Transverse colon (tissue), 4 donors: ENCODE data around the gene CAMTA1. TPM values are rescaled to one million over a fixed set of nuclear protein-coding genes. Genes with fewer than 3 reads are reported as not detected.

ENCODE experiments used
- DNase-seq: peaks from one replicate; pipeline ENCODE4 v3.0.0-alpha.2; 2019
- H3K27ac ChIP-seq, 4 donors: fragments of 200-600 bp; sonication (generic); 2 replicates each; pipeline ENCODE4 v1.5.1; 2016 to 2018; ENCODE audit warnings: inconsistent platforms in 4 of 4
- H3K27me3 ChIP-seq: fragments of 200-600 bp; sonication (generic); 2 replicates; pipeline ENCODE4 v1.5.1; 2017; ENCODE audit warnings: inconsistent platforms
- H3K36me3 ChIP-seq, 4 donors: fragments of 200-600 bp; sonication (generic); 2 replicates each; pipeline ENCODE4 v1.5.1; 2017 to 2019; ENCODE audit warnings: inconsistent platforms in 4 of 4
- H3K4me1 ChIP-seq, 4 donors: fragments of 200-600 bp; sonication (generic); 2 replicates each; pipeline ENCODE4 v1.5.1; 2017 to 2020; ENCODE audit warnings: inconsistent platforms in 4 of 4
- H3K4me3 ChIP-seq, 4 donors: fragments of 200-600 bp; sonication (generic); 1 replicate in 1 of 4; 2 replicates in 3 of 4; pipeline versions ENCODE4 v1.5.1 to v1.6.1; 2017 to 2019; ENCODE audit warnings: inconsistent platforms in 4 of 4
- H3K9me3 ChIP-seq, 2 donors: fragments of 200-600 bp; sonication (generic); 2 replicates each; pipeline ENCODE4 v1.5.1; 2017 to 2019; ENCODE audit warnings: inconsistent platforms in 2 of 2
- EP300 ChIP-seq: sonication (generic); formaldehyde crosslinking; IDR thresholded peaks from one replicate; pipeline ENCODE4 v1.6.1; 2017; ENCODE audit warnings: antibody characterized with exemption, low read depth
- POLR2A ChIP-seq: fragments of 450-650 bp; IDR thresholded peaks from one replicate; pipeline ENCODE4 v1.6.1; 2016; ENCODE audit warnings: antibody characterized with exemption, mild to moderate bottlenecking, moderate library complexity
- POLR2AphosphoS5 ChIP-seq, 3 donors: sonication (generic); formaldehyde crosslinking; IDR thresholded peaks; one replicate each; pipeline ENCODE4 v1.6.1; 2016; ENCODE audit warnings: antibody characterized with exemption in 3 of 3
- WGBS, 2 donors: methylation state at CpG; one replicate each; pipeline ENCODE4 v1.1.5; 2018; ENCODE audit warnings: low coverage in 1 of 2; 5-methylcytosine and 5-hydroxymethylcytosine counted together
- in situ Hi-C, 4 donors: fragments of 200-750 bp; cut with MboI; loops; one replicate each; pipeline versions ENCODE4 v1.15.0 to v1.15.1; 2017; ENCODE audit warnings: low sequenced_read_pairs in 3 of 4, low pct_ligation_motif_present in 1 of 4, low pct_unique_long_range_greater_than_20kb in 1 of 4
- intact Hi-C: fragments of 100-400 bp; cut with DNase I; formaldehyde crosslinking; loops from one replicate; pipeline ENCODE4 v1.15.1; 2023; ENCODE audit warnings: low total_unique reads
- total RNA-seq, 4 donors: library from RNA; depleted of rRNA; stranded (reverse); fragments of >200 nt; gene quantifications; one replicate each; pipeline ENCODE4 v1.1.0, GENCODE V29; 2016
- TF ChIP-seq, protein P1 (sequence below), 5 experiments: fragments of 200-600 bp in 3 of 5; fragments of 450-650 bp in 2 of 5; sonication (generic) in 3 of 5; IDR thresholded peaks; 1 replicate in 2 of 5; 2 replicates in 3 of 5; pipeline ENCODE4 v1.5.1; 2016 to 2017; ENCODE audit warnings: antibody characterized with exemption in 5 of 5, inconsistent platforms in 3 of 5, mild to moderate bottlenecking in 2 of 5, moderate library complexity in 1 of 5

The CAMTA1 gene
- total RNA-seq, 4 donors from 2014 or later: 93.8 to 268 (median 130) TPM

DNA sequence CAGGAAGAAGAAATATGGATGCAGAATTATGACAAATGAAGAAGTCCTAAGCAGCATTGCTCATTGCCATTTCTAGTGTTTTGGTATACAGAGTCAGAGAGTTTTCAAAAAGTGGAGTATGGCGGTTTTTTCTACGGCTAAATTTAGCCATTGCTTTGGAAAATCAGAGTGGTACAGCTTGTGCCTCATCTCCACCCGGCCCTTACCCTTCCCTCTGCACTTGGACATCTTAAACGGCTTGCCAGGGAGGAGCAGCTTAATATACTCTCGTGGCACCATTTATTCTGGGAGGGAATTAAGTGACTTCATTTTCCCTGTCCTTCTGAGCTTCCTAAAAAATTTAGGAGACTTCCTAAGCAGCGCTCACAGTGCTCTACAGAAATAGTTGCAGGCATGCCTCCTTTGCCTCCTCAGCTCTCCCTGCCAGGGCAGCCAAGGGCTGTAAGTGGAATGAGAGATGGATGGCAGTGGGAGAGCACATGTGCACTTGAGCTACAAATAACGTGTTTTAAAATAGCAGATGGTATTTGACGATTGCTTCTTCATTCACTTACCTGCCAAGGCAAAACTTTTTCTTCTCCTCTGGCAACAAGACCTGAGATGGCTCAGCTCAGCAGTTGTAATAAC, 934.3 kb downstream of the CAMTA1 start:
- DNase-seq: no peak
- Histone ChIP-seq H3K36me3 (no peaks in the 10 kb centered on the region), H3K27me3 (no peaks in the 10 kb centered on the region), H3K27ac (no peak overlapping the region), H3K9me3 (no peaks in the 10 kb centered on the region), H3K4me1 (no peaks in the 10 kb centered on the region), H3K4me3 (no peak overlapping the region)
- WGBS, 2 donors: 63 to 82% methylated on average over 1 to 8 of the region's 8 CpGs
- TF ChIP-seq, protein P1, sequence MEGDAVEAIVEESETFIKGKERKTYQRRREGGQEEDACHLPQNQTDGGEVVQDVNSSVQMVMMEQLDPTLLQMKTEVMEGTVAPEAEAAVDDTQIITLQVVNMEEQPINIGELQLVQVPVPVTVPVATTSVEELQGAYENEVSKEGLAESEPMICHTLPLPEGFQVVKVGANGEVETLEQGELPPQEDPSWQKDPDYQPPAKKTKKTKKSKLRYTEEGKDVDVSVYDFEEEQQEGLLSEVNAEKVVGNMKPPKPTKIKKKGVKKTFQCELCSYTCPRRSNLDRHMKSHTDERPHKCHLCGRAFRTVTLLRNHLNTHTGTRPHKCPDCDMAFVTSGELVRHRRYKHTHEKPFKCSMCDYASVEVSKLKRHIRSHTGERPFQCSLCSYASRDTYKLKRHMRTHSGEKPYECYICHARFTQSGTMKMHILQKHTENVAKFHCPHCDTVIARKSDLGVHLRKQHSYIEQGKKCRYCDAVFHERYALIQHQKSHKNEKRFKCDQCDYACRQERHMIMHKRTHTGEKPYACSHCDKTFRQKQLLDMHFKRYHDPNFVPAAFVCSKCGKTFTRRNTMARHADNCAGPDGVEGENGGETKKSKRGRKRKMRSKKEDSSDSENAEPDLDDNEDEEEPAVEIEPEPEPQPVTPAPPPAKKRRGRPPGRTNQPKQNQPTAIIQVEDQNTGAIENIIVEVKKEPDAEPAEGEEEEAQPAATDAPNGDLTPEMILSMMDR (IDR thresholded peaks at IDR 0.05): no peak
- no peak for TF ChIP-seq EP300
- in situ Hi-C loops (no loop called here), intact Hi-C loops (no loop called here)

DNA sequence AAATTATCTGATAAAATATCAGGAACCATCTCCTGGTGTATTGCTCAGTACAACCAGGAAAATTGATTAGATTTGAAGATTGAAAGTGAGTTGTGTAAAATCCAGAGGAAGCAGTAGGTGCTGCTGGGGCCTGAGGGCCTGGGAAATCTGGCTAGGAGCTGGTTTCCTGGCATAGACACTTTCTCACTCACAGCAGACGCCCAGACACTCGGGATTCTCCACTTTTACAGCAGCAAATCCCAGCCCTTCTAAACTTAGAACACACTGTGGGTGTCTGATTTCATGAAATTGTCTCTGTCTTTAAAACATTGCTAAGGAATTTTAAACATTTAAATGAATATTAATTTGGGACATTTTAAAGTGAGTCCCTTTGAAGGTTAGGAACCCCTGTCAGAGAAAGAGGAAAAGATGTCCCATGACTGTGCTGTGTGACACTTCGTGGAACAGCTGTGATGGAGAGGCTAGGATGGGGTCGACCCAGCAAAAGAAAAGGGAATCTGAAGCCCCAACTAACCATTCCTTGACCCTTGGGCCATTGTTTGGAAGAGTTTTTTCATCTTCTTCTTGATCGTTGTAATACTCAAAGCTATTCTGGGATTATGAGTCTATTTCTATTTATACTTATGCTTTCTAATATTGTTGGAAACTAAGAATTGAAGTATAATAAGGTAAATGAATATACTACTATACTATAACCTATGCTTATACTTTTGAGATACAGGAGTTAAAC, 936.9 kb downstream of the CAMTA1 start:
- WGBS, 2 donors: 58 to 69% methylated on average over 5 of the region's 5 CpGs
- no peaks in the 10 kb centered on the region for H3K4me1 ChIP-seq
- H3K27ac ChIP-seq: no peak overlapping the region
- no peaks in the 10 kb centered on the region for H3K9me3 ChIP-seq
- in situ Hi-C loops: no loop called here
- no peak for DNase-seq
- no peaks in the 10 kb centered on the region for H3K27me3 ChIP-seq
- intact Hi-C loops: no loop called here
- no peak for TF ChIP-seq POLR2A
- no peak for TF ChIP-seq EP300
- TF ChIP-seq, protein P1 (IDR thresholded peaks at IDR 0.05): no peak
- TF ChIP-seq POLR2AphosphoS5 (IDR thresholded peaks at IDR 0.05): no peak
- H3K4me3 ChIP-seq: no peak overlapping the region
- no peaks in the 10 kb centered on the region for H3K36me3 ChIP-seq

DNA sequence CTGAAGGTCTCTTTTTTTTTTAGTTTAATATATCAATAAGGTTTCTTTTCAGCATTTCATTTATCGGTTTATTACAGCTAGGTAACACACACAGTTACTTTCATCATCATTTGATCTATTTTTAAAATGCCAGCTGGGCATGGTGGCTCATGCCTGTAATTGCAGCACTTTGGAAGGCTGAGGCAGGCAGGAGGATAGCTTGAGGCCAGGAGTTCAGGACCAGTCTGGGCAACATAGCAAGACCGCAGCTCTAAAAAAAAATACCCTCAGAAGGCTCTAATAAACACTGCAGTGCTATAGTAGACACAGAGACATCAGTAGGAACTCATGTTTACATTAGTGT, 937.4 kb downstream of the CAMTA1 start:
- intact Hi-C loops: no loop called here
- 87 to 100% methylated on average over 2 of the region's 2 CpGs for WGBS, 2 donors
- no peaks in the 10 kb centered on the region for H3K36me3 ChIP-seq
- H3K27me3 ChIP-seq: no peaks in the 10 kb centered on the region
- no peaks in the 10 kb centered on the region for H3K4me1 ChIP-seq
- H3K4me3 ChIP-seq: no peak overlapping the region
- H3K9me3 ChIP-seq: no peaks in the 10 kb centered on the region
- DNase-seq: no peak
- in situ Hi-C loops: no loop called here
- H3K27ac ChIP-seq: no peak overlapping the region
- TF ChIP-seq EP300 (no peak), POLR2A (no peak), POLR2AphosphoS5 (IDR thresholded peaks at IDR 0.05) (no peak)
- TF ChIP-seq, protein P1 (IDR thresholded peaks at IDR 0.05): no peak

DNA sequence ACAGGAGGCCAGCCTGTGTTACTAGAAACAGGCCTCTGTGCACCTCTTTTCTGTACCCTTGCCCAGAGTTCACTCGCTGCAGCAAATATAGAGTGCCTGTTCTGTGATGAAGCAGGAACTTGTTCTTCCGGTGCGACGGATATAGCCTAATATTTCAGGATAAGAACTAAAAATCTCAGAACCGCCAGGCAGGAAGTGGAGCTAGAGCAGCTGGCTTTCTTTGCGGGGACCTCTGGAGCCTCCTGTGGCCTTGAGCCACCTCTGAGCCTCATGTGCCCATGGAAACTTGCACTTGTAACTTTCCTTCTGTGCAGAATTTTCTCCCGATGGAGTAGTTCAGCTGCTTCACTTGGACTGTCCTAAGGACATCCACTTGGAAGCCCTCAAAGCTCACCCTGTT, 941.4 kb downstream of the CAMTA1 start:
- DNase-seq: no peak
- H3K4me1 ChIP-seq: no peaks in the 10 kb centered on the region
- no peaks in the 10 kb centered on the region for H3K9me3 ChIP-seq
- intact Hi-C loops (no loop called here), in situ Hi-C loops (no loop called here)
- TF ChIP-seq POLR2AphosphoS5 (IDR thresholded peaks at IDR 0.05) (no peak), POLR2A (no peak), EP300 (no peak)
- TF ChIP-seq, protein P1 (IDR thresholded peaks at IDR 0.05): no peak
- no peaks in the 10 kb centered on the region for H3K36me3 ChIP-seq
- H3K4me3 ChIP-seq: no peak overlapping the region
- no peak overlapping the region for H3K27ac ChIP-seq
- no peaks in the 10 kb centered on the region for H3K27me3 ChIP-seq
- 40 to 47% methylated on average over 1 to 7 of the region's 7 CpGs for WGBS, 2 donors
